ENCODE data around the gene CRB1.

CRB1 gene

DNA sequence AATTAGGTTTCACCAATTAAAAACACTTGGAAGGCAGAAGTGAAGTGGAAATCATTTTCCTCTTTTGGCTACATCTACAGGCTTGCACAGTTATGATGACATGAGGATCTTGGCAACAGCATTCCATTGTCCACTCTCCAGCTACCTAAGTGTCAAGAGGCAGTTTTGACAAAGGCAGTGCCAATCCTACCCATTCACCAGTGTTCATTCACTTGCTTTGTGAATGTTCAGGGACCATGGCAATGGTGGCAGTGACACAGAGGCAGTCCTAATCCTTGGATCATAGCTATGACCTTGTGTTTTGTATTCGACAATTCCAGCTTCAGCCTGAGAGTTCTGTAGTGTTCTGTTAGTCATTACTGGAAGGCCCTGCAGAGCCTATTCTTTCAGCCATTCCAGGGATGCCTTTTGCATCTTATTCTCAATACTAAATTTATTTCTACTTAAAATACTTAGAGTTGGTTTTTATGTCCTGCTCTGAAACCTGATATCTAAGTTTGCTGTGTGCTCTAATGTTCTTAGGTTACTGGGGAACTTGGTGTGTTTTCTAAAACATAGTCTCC, 36.7 kb downstream of the CRB1 start:
- H3K4me1 ChIP-seq (ENCODE audit: control insufficient read depth, insufficient read depth, low read length): no peaks in the 10 kb centered on the region
- H3K4me3 ChIP-seq (ENCODE audit: low read depth, low read length): no peak overlapping the region
- H3K27me3 ChIP-seq (ENCODE audit: control insufficient read depth, insufficient read depth, low read length): no peaks in the 10 kb centered on the region
- no peak overlapping the region for H3K9ac ChIP-seq (ENCODE audit: low read depth, low read length)
- no peaks in the 10 kb centered on the region for H3K9me3 ChIP-seq (ENCODE audit: control insufficient read depth, insufficient read depth, low read length)
- no peaks in the 10 kb centered on the region for H3K36me3 ChIP-seq (ENCODE audit: control insufficient read depth, insufficient read depth, low read length)

DNA sequence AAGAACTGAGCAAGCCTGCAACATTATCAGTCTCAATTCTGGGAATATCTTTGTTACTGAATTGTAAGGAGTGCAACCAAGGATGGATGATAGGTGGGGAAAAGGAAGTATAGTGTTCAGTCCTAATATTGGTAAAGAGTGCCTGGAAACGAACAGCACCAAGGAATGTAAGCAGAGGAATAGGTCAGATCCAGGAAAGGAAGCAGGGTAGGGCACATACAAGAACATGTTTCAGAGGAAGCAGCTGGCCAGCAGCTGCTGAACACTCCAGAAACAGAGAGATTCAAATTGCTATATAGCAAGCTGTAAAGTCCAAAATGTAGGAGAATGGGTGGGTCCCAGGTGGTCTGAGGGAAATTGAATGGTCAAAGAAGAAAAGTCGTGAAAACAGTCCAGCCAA, 37.9 kb downstream of the CRB1 start:
- Histone ChIP-seq H3K4me1 (ENCODE audit: control insufficient read depth, insufficient read depth, low read length) (no peaks in the 10 kb centered on the region), H3K36me3 (ENCODE audit: control insufficient read depth, insufficient read depth, low read length) (no peaks in the 10 kb centered on the region), H3K27me3 (ENCODE audit: control insufficient read depth, insufficient read depth, low read length) (no peaks in the 10 kb centered on the region), H3K9me3 (ENCODE audit: control insufficient read depth, insufficient read depth, low read length) (no peaks in the 10 kb centered on the region), H3K9ac (ENCODE audit: low read depth, low read length) (no peak overlapping the region), H3K4me3 (ENCODE audit: low read depth, low read length) (no peak overlapping the region)

GRCh38 chr1:197306381-197307062, 38.5 kb downstream of the CRB1 start:
- Histone ChIP-seq H3K9me3 (ENCODE audit: control insufficient read depth, insufficient read depth, low read length) (no peaks in the 10 kb centered on the region), H3K36me3 (ENCODE audit: control insufficient read depth, insufficient read depth, low read length) (no peaks in the 10 kb centered on the region), H3K27me3 (ENCODE audit: control insufficient read depth, insufficient read depth, low read length) (no peaks in the 10 kb centered on the region), H3K4me1 (ENCODE audit: control insufficient read depth, insufficient read depth, low read length) (no peaks in the 10 kb centered on the region), H3K9ac (ENCODE audit: low read depth, low read length) (no peak overlapping the region), H3K4me3 (ENCODE audit: low read depth, low read length) (no peak overlapping the region)

- no peak overlapping the region for H3K4me3 ChIP-seq (ENCODE audit: low read depth, low read length)
- H3K36me3 ChIP-seq (ENCODE audit: control insufficient read depth, insufficient read depth, low read length): no peaks in the 10 kb centered on the region
- no peaks in the 10 kb centered on the region for H3K9me3 ChIP-seq (ENCODE audit: control insufficient read depth, insufficient read depth, low read length)
- no peak overlapping the region for H3K9ac ChIP-seq (ENCODE audit: low read depth, low read length)
- H3K27me3 ChIP-seq (ENCODE audit: control insufficient read depth, insufficient read depth, low read length): no peaks in the 10 kb centered on the region
- H3K4me1 ChIP-seq (ENCODE audit: control insufficient read depth, insufficient read depth, low read length): no peaks in the 10 kb centered on the region
These were observed 39.1 kb downstream of the CRB1 start for GRCh38 chr1:197307136-197307535.

- no peaks in the 10 kb centered on the region for H3K27me3 ChIP-seq (ENCODE audit: control insufficient read depth, insufficient read depth, low read length)
- no peak overlapping the region for H3K4me3 ChIP-seq (ENCODE audit: low read depth, low read length)
- no peak overlapping the region for H3K9ac ChIP-seq (ENCODE audit: low read depth, low read length)
- H3K4me1 ChIP-seq (ENCODE audit: control insufficient read depth, insufficient read depth, low read length): no peaks in the 10 kb centered on the region
- no peaks in the 10 kb centered on the region for H3K9me3 ChIP-seq (ENCODE audit: control insufficient read depth, insufficient read depth, low read length)
- no peaks in the 10 kb centered on the region for H3K36me3 ChIP-seq (ENCODE audit: control insufficient read depth, insufficient read depth, low read length)
These were observed 39.5 kb downstream of the CRB1 start for GRCh38 chr1:197307551-197307950.

- Histone ChIP-seq H3K4me1 (ENCODE audit: control insufficient read depth, insufficient read depth, low read length) (no peaks in the 10 kb centered on the region), H3K27me3 (ENCODE audit: control insufficient read depth, insufficient read depth, low read length) (no peaks in the 10 kb centered on the region), H3K9ac (ENCODE audit: low read depth, low read length) (no peak overlapping the region), H3K9me3 (ENCODE audit: control insufficient read depth, insufficient read depth, low read length) (no peaks in the 10 kb centered on the region), H3K36me3 (ENCODE audit: control insufficient read depth, insufficient read depth, low read length) (no peaks in the 10 kb centered on the region), H3K4me3 (ENCODE audit: low read depth, low read length) (no peak overlapping the region)
These were observed 43.0 kb downstream of the CRB1 start for GRCh38 chr1:197311081-197311480.

- no peak overlapping the region for H3K9ac ChIP-seq (ENCODE audit: low read depth, low read length)
- no peaks in the 10 kb centered on the region for H3K36me3 ChIP-seq (ENCODE audit: control insufficient read depth, insufficient read depth, low read length)
- H3K4me3 ChIP-seq (ENCODE audit: low read depth, low read length): no peak overlapping the region
- no peaks in the 10 kb centered on the region for H3K4me1 ChIP-seq (ENCODE audit: control insufficient read depth, insufficient read depth, low read length)
- no peaks in the 10 kb centered on the region for H3K9me3 ChIP-seq (ENCODE audit: control insufficient read depth, insufficient read depth, low read length)
- no peaks in the 10 kb centered on the region for H3K27me3 ChIP-seq (ENCODE audit: control insufficient read depth, insufficient read depth, low read length)
These were observed 44.1 kb downstream of the CRB1 start for GRCh38 chr1:197312163-197312562.

GRCh38 chr1:197313713-197314112, 45.7 kb downstream of the CRB1 start:
- Histone ChIP-seq H3K36me3 (ENCODE audit: control insufficient read depth, insufficient read depth, low read length) (no peaks in the 10 kb centered on the region), H3K9me3 (ENCODE audit: control insufficient read depth, insufficient read depth, low read length) (no peaks in the 10 kb centered on the region), H3K27me3 (ENCODE audit: control insufficient read depth, insufficient read depth, low read length) (no peaks in the 10 kb centered on the region), H3K4me3 (ENCODE audit: low read depth, low read length) (no peak overlapping the region), H3K4me1 (ENCODE audit: control insufficient read depth, insufficient read depth, low read length) (no peaks in the 10 kb centered on the region), H3K9ac (ENCODE audit: low read depth, low read length) (no peak overlapping the region)

DNA sequence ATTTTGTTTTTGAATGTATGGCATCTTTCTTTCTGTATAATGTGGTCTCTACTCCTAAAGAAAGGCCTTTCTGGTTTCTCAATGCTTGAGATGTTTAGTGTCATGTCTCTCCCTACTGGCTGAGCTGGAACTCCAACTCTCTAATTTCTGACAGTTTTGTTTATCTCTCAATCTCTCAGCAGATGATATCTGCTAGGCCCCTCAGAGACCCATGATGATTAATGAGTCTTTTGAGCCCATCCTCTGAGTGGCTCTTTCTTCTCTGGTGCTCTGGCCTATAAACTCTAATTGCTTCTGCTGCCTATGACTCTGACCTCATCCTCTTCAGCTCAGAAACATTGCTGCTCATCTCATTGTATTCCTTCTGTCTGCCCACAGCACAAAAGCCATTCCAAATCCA, 46.6 kb downstream of the CRB1 start:
- no peak overlapping the region for H3K4me3 ChIP-seq (ENCODE audit: low read depth, low read length)
- H3K36me3 ChIP-seq (ENCODE audit: control insufficient read depth, insufficient read depth, low read length): no peaks in the 10 kb centered on the region
- no peaks in the 10 kb centered on the region for H3K4me1 ChIP-seq (ENCODE audit: control insufficient read depth, insufficient read depth, low read length)
- H3K9me3 ChIP-seq (ENCODE audit: control insufficient read depth, insufficient read depth, low read length): no peaks in the 10 kb centered on the region
- H3K9ac ChIP-seq (ENCODE audit: low read depth, low read length): no peak overlapping the region
- H3K27me3 ChIP-seq (ENCODE audit: control insufficient read depth, insufficient read depth, low read length): no peaks in the 10 kb centered on the region

DNA sequence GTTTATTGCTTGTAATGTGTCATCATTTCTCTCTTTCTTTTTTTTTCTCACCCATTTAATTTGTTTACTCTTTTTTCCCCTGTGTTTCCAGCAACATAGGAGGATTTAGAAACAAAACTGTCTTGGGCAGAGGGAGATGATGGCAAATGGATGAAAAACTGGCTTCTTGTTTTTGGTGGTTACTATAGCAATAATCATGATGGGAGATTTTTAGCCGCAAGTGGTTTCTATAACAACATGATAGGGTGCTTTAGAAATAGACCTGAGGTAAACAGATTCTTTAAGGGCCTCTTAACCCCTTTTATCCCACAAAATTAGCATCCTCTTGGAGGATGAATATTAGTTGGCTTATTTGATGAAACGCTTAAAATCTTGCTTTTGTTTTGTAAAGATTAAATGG, 51.6 kb downstream of the CRB1 start:
- no peak overlapping the region for H3K9ac ChIP-seq (ENCODE audit: low read depth, low read length)
- no peaks in the 10 kb centered on the region for H3K27me3 ChIP-seq (ENCODE audit: control insufficient read depth, insufficient read depth, low read length)
- H3K36me3 ChIP-seq (ENCODE audit: control insufficient read depth, insufficient read depth, low read length): no peaks in the 10 kb centered on the region
- H3K4me3 ChIP-seq (ENCODE audit: low read depth, low read length): no peak overlapping the region
- H3K9me3 ChIP-seq (ENCODE audit: control insufficient read depth, insufficient read depth, low read length): no peaks in the 10 kb centered on the region
- H3K4me1 ChIP-seq (ENCODE audit: control insufficient read depth, insufficient read depth, low read length): no peaks in the 10 kb centered on the region

GRCh38 chr1:197320991-197321531, 53.0 kb downstream of the CRB1 start:
- H3K4me1 ChIP-seq (ENCODE audit: control insufficient read depth, insufficient read depth, low read length): no peaks in the 10 kb centered on the region
- no peaks in the 10 kb centered on the region for H3K9me3 ChIP-seq (ENCODE audit: control insufficient read depth, insufficient read depth, low read length)
- H3K4me3 ChIP-seq (ENCODE audit: low read depth, low read length): no peak overlapping the region
- H3K9ac ChIP-seq (ENCODE audit: low read depth, low read length): no peak overlapping the region
- H3K27me3 ChIP-seq (ENCODE audit: control insufficient read depth, insufficient read depth, low read length): no peaks in the 10 kb centered on the region
- H3K36me3 ChIP-seq (ENCODE audit: control insufficient read depth, insufficient read depth, low read length): no peaks in the 10 kb centered on the region

DNA sequence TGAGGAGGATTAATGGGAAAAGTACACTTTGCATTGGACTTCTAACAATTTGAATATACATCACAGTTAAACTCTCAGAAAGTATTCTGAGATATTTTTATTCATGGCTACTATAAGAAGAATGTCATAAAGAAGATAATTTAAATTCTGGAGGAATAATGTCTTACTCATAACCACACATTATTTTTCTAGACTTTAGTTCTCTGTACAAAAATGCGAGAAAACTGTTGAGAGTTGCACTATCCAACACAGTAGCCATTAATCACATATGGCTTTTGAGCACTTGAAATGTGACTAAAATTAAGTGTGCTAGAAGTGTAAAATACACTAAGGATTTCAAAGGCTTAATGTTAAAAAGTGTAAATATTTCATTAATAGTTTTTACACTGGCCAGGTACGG, 53.8 kb downstream of the CRB1 start:
- Histone ChIP-seq H3K9ac (ENCODE audit: low read depth, low read length) (no peak overlapping the region), H3K4me3 (ENCODE audit: low read depth, low read length) (no peak overlapping the region), H3K27me3 (ENCODE audit: control insufficient read depth, insufficient read depth, low read length) (no peaks in the 10 kb centered on the region), H3K36me3 (ENCODE audit: control insufficient read depth, insufficient read depth, low read length) (no peaks in the 10 kb centered on the region), H3K4me1 (ENCODE audit: control insufficient read depth, insufficient read depth, low read length) (no peaks in the 10 kb centered on the region), H3K9me3 (ENCODE audit: control insufficient read depth, insufficient read depth, low read length) (no peaks in the 10 kb centered on the region)
